Stimulated activated CD8-positive, alpha-beta memory T cell treated with anti-CD3 and anti-CD28 coated beads, Interleukin-4, amount 100 ng/mL, for 48 hours (primary cell): Measurements from ENCODE around the gene QRICH1.
A peak's percentile ranks its signal among the peaks of the same experiment; 100 is the strongest.
"Not testable (repeated sequence)": the region's sequence is repeated elsewhere in the genome, so short reads cannot be mapped to it uniquely, and the experiment has no call there.

Experiments used
- DNase-seq: peaks from one replicate; pipeline ENCODE4 v3.0.0-alpha.2; 2020

Gene QRICH1

GRCh38 chr3:49016414-49017228 lies 77.2 kb downstream of the QRICH1 start:
- no peak for DNase-seq

DNA sequence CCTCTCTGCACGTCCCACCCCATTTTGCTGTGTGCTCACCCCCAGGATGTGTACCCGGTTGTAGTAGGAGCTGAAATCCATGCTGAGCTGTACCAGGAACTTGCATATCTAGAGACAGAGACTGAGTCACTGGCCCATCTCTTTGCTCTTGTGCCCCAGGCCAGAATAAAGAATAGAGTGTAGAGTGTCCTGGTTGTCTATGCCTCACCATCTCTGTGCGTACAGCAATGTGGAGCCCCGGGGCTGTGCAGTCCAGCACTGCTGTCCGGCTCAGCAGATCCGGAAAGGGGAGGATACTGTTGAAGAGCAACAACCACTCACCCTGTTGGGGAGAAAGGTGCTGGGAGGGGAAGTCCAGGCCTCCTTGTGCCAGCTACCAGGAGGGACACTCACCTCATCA lies 78.1 kb downstream of the QRICH1 start:
- DNase-seq: no peak

GRCh38 chr3:49015072-49015471 lies 78.8 kb downstream of the QRICH1 start:
- no peak for DNase-seq

DNA sequence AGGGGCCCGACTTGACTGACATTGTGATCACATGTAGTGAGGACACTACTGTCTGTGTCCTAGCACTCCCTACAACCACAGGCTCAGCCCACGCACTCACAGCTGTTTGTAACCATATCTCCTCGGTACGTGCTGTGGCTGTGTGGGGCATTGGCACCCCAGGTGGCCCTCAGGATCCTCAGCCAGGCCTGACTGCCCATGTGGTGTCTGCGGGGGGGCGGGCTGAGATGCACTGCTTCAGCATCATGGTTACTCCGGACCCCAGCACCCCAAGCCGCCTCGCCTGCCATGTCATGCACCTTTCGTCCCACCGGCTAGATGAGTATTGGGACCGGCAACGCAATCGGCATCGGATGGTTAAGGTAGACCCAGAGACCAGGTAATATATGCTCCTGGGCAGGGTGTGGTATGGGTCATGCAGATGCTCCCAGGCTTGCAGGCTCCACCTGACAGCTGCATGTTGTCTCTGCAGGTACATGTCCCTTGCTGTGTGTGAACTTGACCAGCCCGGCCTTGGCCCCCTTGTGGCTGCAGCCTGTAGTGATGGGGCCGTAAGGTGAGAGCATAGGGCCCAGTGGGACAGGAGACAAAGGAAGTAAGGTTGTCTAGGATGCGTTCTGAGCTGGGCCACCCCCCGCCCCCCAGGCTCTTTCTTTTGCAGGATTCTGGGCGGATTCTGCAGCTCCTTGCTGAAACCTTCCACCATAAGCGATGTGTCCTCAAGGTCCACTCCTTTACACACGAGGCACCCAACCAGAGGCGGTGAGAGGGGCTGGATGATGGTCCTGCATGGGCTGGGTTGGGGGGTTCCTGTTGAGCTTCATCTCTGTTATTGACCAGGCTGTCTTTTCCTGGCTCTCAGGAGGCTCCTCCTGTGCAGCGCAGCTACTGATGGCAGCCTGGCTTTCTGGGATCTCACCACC lies 79.9 kb downstream of the QRICH1 start:
- peak; percentile 69 for DNase-seq

- DNase-seq: no peak
Observed at GRCh38 chr3:49013113-49013737, 80.6 kb downstream of the QRICH1 start.

DNA sequence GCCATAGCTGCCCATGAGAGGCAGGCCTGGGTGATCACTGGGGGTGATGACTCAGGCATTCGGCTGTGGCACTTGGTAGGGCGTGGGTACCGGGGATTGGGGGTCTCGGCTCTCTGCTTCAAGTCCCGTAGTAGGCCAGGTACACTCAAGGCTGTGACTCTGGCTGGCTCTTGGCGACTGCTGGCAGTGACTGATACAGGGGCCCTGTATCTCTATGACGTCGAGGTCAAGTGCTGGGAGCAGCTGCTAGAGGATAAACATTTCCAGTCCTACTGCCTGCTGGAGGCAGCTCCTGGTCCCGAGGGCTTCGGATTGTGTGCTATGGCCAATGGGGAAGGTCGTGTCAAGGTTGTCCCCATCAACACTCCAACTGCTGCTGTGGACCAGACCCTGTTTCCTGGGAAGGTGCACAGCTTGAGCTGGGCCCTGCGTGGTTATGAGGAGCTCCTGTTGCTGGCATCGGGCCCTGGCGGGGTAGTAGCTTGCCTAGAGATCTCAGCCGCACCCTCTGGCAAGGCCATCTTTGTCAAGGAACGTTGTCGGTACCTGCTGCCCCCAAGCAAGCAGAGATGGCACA lies 81.3 kb downstream of the QRICH1 start:
- DNase-seq: no peak

DNA sequence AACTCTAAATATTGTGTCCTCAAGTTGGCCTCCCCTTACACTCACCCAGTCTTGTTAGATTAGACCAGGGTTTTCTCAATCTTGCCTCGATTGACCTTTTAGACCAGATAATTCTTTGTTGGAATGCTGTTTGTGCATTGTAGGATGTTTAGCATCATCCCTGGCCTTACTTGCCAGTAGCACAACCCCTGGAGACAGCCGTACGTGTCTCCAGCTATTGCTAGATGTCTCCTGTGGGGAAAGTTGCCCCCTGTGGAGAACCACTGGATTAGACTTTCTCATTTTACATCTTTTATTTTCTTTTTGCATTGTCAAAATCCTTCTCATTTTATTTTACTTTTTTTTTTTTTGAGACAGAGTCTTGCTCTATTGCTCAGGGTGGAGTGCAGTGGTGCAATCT lies 84.5 kb downstream of the QRICH1 start:
- no peak for DNase-seq

DNA sequence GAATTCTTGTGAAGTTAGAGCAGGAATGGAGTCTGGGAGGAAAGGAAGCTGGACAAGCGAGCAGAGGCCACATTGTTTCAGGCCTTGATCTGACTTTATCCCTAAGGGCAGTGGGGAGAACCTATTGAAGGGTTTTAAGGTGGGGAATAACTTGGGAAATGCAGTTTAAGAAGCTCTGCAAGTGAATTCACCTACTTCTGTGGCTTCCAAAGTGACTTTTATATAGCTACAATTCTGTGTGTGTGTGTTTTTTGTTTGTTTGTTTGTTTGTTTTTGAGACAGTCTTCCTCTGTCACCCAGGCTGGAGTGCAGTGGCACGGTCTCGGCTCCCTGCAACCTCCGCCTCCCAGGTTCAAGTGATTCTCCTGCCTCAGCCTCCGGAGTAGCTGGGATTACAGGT lies 85.2 kb downstream of the QRICH1 start:
- DNase-seq: not testable (repeated sequence)

- peak; percentile 93 for DNase-seq
Observed at GRCh38 chr3:49007771-49008528, 85.9 kb downstream of the QRICH1 start.

GRCh38 chr3:49007068-49007770 lies 86.7 kb downstream of the QRICH1 start, which contains the start of gene WDR6:
TSS of gene WDR6 (plus strand) at chr3:49007391. CDS start at chr3:49007432, 41 bp downstream.
- DNase-seq: peak; percentile 98

DNA sequence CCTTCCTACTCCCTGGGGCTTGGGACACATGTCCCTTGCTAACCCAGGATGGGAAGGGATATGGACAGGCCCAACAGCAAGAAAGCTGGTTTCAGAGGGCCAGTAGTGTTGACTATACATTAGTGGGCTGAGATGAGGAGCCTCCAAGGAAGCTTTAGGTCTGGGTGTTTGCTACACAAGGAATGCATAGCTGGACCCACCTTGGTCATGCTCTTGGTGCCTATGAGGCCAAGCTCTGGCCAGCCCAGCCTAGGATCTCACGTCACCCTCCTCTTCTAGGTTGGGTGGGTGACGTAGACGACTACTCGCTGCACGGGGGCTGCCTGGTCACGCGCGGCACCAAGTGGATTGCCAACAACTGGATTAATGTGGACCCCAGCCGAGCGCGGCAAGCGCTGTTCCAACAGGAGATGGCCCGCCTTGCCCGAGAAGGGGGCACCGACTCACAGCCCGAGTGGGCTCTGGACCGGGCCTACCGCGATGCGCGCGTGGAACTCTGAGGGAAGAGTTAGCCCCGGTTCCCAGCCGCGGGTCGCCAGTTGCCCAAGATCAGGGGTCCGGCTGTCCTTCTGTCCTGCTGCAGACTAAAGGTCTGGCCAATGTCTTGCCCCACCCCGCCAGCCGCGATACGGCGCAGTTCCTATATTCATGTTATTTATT lies 87.3 kb downstream of the QRICH1 start:
- DNase-seq: no peak

DNA sequence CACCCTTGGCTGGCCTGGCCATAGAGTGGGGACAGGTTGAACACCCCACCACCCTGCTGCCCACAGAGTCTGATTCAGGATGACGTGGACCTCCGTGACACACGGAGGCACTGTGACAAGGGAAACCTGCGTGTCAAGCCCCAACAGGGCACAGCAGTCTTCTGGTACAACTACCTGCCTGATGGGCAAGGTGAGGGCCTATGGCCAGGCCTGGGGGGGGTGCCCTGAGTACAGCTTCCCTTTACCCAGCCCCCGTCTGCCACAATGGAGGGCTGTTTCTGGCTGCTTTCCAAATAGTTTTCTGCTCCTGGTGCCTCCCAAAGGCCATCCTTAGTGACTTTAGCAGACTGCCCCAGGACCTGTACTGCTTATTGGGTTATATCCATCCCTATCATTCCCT lies 87.9 kb downstream of the QRICH1 start:
- DNase-seq: no peak

- DNase-seq: no peak
Observed at GRCh38 chr3:49005303-49005680, 88.6 kb downstream of the QRICH1 start.

DNA sequence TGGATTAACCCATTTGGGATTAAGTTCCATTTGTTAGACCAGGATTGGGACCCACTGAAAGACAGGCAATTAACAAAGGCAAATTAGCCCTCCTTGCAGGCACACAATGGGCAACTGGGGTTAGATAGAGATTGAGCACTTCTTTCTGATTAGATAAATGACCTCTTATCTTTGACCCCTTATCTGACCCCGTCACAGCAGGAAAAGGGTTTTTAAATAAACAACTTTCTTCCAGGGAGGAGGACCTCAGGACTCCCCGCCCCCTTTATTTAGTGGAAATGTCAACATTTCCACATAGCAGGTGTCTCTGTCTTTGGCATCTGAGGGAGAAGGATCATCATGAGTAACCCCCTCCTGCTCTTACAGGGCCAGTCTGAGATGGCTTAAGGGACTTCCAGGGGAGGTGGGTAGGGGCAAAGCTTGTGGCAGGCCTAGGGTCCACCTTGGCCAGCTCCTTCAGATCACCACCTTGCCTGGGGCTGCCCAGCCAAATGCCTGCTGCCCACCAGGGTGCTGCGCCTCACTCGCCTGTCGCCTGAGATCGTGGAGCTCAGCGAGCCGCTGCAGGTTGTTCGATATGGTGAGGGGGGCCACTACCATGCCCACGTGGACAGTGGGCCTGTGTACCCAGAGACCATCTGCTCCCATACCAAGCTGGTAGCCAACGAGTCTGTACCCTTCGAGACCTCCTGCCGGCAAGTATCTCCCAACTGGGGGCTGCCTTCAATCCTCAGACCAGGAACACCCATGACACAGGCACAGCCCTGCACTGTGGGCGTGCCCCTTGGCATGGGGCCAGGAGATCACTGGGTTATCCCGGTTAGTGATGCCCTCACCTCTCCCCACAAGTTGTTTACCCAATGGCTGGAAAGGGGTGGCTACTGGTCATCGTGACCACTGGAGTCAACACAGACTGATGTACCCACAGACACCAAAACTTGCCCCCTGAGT lies 89.2 kb downstream of the QRICH1 start:
- no peak for DNase-seq

DNA sequence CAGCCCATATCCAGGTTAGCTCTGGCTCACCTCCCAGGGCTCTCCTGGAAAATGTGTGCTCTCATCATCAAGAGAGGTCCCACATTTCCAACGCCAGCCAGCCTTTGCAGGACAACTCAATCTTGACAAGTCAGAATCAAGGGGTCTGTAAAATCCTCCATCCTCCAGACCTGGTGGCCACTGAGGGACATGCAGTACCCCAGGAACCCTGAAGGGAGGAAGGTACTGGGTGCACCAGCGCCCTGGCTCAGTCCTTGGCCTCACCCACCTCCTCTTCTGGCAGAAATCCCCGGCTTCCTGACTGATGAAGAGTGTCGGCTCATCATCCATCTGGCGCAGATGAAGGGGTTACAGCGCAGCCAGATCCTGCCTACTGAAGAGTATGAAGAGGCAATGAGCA lies 92.7 kb downstream of the QRICH1 start:
- DNase-seq: no peak

DNA sequence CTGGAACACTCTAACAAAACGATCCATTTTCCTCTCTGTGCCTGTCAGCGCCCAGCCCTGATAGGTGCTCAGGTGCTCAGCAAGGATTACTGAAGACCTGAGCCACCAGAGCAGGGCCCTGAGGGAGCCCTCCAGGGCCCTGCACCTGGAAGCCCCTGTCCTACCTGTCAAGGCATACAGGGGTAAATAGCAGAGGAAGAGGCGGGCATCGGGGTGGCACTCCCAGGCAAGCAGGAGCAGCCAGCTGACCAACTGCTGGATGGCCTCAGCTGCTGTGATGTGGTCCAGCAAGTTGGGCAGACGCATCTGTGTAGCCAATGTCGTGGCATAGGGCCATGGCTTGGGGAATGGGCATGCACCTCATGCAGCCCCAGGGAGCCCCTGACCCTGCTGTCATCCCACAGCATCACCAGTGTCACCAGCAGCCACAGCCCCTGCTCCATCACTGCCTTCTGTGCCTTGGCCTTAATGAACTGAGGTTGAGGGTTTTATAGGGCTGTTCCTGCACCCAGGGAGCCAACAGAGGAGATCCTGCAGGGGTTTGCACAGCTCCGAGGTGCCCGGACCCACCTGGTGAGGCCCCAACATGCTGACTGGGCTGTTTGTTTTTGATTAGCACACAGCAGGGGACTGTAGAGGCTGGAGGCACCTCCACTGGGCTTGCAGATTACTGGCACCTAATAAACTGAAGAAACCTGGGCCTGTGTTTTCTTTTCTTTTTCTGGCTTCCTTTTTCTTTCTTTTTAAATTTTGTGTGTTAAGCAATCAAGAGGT lies 94.6 kb downstream of the QRICH1 start:
- no peak for DNase-seq

GRCh38 chr3:48997714-48998637 lies 95.9 kb downstream of the QRICH1 start:
- DNase-seq: no peak

DNA sequence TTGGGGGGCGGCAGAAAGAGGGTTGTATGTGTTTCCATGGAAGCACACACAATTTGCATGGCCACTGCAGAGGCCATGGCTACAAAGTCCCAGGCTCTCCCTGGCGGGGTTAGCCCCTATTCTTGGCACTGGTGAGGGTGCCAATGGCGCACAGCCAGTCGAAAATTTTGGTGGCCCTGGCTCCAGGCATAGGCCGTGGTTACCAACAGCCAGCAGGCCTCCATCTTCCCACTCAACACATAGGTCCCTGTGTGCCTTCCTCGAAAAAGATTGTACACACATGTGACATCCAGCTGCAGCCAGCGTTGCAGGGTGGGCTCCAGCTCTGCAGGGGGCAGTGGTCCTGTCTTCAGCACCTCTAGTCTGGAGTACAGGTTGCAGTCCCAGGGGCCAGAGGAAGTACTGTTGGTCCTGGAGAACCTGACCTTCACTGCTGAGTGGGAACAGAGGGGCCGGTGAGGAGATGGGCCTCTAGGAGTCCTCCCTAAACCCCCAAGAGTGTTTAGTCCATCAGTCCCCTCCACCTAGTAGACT lies 96.7 kb downstream of the QRICH1 start:
- no peak for DNase-seq
